Suprapubic skin (tissue), 4 donors: ENCODE data around the gene UNC50.

Experiments used
- CTCF ChIP-seq, 2 donors: fragments of 200-600 bp in 1 of 2; fragments of 450-650 bp in 1 of 2; sonication (generic) in 1 of 2; IDR thresholded peaks; one replicate each; pipeline ENCODE4 v1.5.1; 2016 to 2019; ENCODE audit warnings: antibody characterized with exemption in 2 of 2, mild to moderate bottlenecking in 1 of 2, moderate library complexity in 1 of 2
- EP300 ChIP-seq: sonication (generic); formaldehyde crosslinking; IDR thresholded peaks from one replicate; pipeline ENCODE4 v1.6.1; 2017; ENCODE audit warnings: antibody characterized with exemption
- POLR2A ChIP-seq, 2 donors: fragments of 450-650 bp; IDR thresholded peaks; one replicate each; pipeline ENCODE4 v1.6.1; 2017; ENCODE audit warnings: antibody characterized with exemption in 2 of 2, mild to moderate bottlenecking in 2 of 2, moderate library complexity in 2 of 2
- POLR2AphosphoS5 ChIP-seq, 3 donors: sonication (generic); formaldehyde crosslinking; IDR thresholded peaks; one replicate each; pipeline ENCODE4 v1.6.1; 2017; ENCODE audit warnings: antibody characterized with exemption in 3 of 3

GRCh38 chr2:98637401-98638147 is 29.2 kb downstream of the UNC50 start:
- TF ChIP-seq CTCF (IDR thresholded peaks at IDR 0.05) (no peak), POLR2A (IDR thresholded peaks at IDR 0.05) (no peak), POLR2AphosphoS5 (IDR thresholded peaks at IDR 0.05) (no peak), EP300 (no peak)
